KOPT-K1 (cell line): ENCODE results near the gene TIMP2.
A peak's percentile ranks its signal among the peaks of the same experiment; 100 is the strongest.
"Not testable (repeated sequence)": the region's sequence is repeated elsewhere in the genome, so short reads cannot be mapped to it uniquely, and the experiment has no call there.

Experiments
- H3K27ac ChIP-seq: fragments of 200-600 bp; sonication (generic); 2 replicates; pipeline ENCODE4 v1.5.1; 2016; ENCODE audit warnings: antibody characterized with exemption, mild to moderate bottlenecking, low read depth, low read length; ENCODE audit not compliant: poor library complexity, severe bottlenecking
- H3K36me3 ChIP-seq: fragments of 200-600 bp; sonication (generic); 2 replicates; pipeline ENCODE4 v1.5.1; 2017; ENCODE audit warnings: antibody characterized with exemption, mild to moderate bottlenecking, low read length, moderate library complexity; ENCODE audit not compliant: insufficient read depth
- H3K9me3 ChIP-seq: fragments of 200-600 bp; sonication (generic); 2 replicates; pipeline ENCODE4 v1.5.1; 2017; ENCODE audit warnings: antibody characterized with exemption, low read length, mild to moderate bottlenecking; ENCODE audit not compliant: insufficient read depth, poor library complexity, severe bottlenecking

TIMP2 gene

GRCh38 chr17:78884148-78884825 is 40.9 kb downstream of the TIMP2 start:
- no peaks in the 10 kb centered on the region for H3K9me3 ChIP-seq
- no peak overlapping the region for H3K27ac ChIP-seq
- no peaks in the 10 kb centered on the region for H3K36me3 ChIP-seq

- Histone ChIP-seq H3K36me3 (no peaks in the 10 kb centered on the region), H3K9me3 (no peaks in the 10 kb centered on the region), H3K27ac (no peak overlapping the region)
These were observed 41.6 kb downstream of the TIMP2 start for GRCh38 chr17:78883533-78884131.

GRCh38 chr17:78883089-78883532 is 42.1 kb downstream of the TIMP2 start:
- no peaks in the 10 kb centered on the region for H3K36me3 ChIP-seq
- H3K27ac ChIP-seq = no peak overlapping the region
- no peaks in the 10 kb centered on the region for H3K9me3 ChIP-seq

- Histone ChIP-seq H3K9me3 (no peaks in the 10 kb centered on the region), H3K36me3 (no peaks in the 10 kb centered on the region), H3K27ac (no peak overlapping the region)
These were observed 42.6 kb downstream of the TIMP2 start for GRCh38 chr17:78882540-78883088.

- peak overlapping the region; percentile 46 for H3K27ac ChIP-seq
- H3K36me3 ChIP-seq = no peaks in the 10 kb centered on the region
- H3K9me3 ChIP-seq = no peaks in the 10 kb centered on the region
These were observed 45.5 kb downstream of the TIMP2 start for GRCh38 chr17:78879635-78880186.

- no peaks in the 10 kb centered on the region for H3K9me3 ChIP-seq
- H3K27ac ChIP-seq = peak overlapping the region; percentile 46
These were observed 46.2 kb downstream of the TIMP2 start for GRCh38 chr17:78878871-78879527.

GRCh38 chr17:78878261-78878660 is 46.9 kb downstream of the TIMP2 start:
- Histone ChIP-seq H3K36me3 (no peaks in the 10 kb centered on the region), H3K27ac (peak overlapping the region; percentile 46), H3K9me3 (no peaks in the 10 kb centered on the region)

More at GRCh38 chr17:78878871-78879527, 46.2 kb downstream of the TIMP2 start:
- H3K36me3 ChIP-seq = no peaks in the 10 kb centered on the region

GRCh38 chr17:78876954-78877517 is 48.2 kb downstream of the TIMP2 start:
- H3K36me3 ChIP-seq, H3K9me3 ChIP-seq: not testable (repeated sequence)

GRCh38 chr17:78876094-78876597 is 49.0 kb downstream of the TIMP2 start:
- no peak overlapping the region for H3K27ac ChIP-seq
- no peaks in the 10 kb centered on the region for H3K9me3 ChIP-seq
- no peaks in the 10 kb centered on the region for H3K36me3 ChIP-seq

More at GRCh38 chr17:78876954-78877517, 48.2 kb downstream of the TIMP2 start:
- H3K27ac ChIP-seq = not testable (repeated sequence)

GRCh38 chr17:78875363-78876093 is 49.7 kb downstream of the TIMP2 start:
- H3K9me3 ChIP-seq = no peaks in the 10 kb centered on the region
- no peak overlapping the region for H3K27ac ChIP-seq

GRCh38 chr17:78873519-78874340 is 51.5 kb downstream of the TIMP2 start:
- Histone ChIP-seq H3K27ac (no peak overlapping the region), H3K9me3 (no peaks in the 10 kb centered on the region), H3K36me3 (no peaks in the 10 kb centered on the region)

More at GRCh38 chr17:78875363-78876093, 49.7 kb downstream of the TIMP2 start:
- H3K36me3 ChIP-seq = no peaks in the 10 kb centered on the region

- Histone ChIP-seq H3K36me3 (no peaks in the 10 kb centered on the region), H3K27ac (no peak overlapping the region), H3K9me3 (no peaks in the 10 kb centered on the region)
These were observed 52.7 kb downstream of the TIMP2 start for GRCh38 chr17:78872486-78872885.

GRCh38 chr17:78870621-78871020 is 54.6 kb downstream of the TIMP2 start:
- H3K27ac ChIP-seq = no peak overlapping the region
- H3K9me3 ChIP-seq = no peaks in the 10 kb centered on the region
- no peaks in the 10 kb centered on the region for H3K36me3 ChIP-seq
